HG03469 (cell line): Measurements from ENCODE around the gene PEPD.
"Not testable (repeated sequence)": the region's sequence is repeated elsewhere in the genome, so short reads cannot be mapped to it uniquely, and the experiment has no call there.

Experiments
- ATAC-seq: cut with Tn5 transposase; IDR thresholded peaks from one replicate; pipeline ENCODE4 v1.9.1; 2021; ENCODE audit warnings: mild to moderate bottlenecking, moderate library complexity, moderate number of reproducible peaks; ENCODE audit not compliant: unreplicated experiment

The PEPD gene

DNA sequence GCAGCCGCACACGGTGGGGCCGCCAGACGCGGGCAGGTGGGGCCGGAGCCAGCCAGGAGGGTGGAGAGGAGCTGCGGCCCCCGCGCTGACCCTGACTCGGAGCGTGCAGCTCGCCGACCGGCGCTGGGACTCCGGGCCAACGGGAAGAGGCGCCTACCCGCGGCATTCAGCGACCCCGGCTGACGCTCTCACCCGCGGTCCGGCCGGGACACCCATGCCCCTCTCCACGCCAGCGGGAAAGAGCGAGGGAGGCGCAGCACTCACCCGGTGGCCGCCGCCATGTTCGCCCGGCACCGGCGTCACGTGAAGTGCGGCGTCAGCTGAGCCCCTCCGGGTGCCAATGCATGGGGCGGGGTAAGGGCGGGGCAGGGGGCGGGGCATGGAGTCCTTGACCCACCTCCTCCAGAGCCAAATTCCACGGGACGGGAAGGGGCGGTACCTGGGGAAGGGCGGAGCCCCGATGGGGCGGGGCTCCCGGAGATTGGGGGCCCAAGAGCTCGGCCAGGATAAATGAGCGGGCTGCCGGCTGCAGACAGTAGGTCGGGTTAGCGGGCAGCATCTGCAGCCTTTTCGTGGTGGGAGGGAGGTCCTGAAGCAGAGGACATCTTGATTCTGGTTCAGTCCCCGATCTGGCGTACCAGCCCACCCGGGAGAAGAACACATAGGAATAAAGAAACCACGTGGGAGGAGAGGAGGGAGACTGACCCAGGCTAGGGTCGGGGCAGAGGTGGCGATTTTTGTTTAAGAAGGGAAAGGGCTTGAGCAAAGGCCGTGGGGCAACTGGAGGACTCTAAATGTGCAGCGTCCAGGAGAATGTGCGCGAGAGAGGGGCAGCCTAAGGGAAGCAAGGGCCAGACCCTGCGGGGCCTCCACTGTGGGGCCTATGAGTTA is at the start of gene PEPD:
TSS of gene PEPD (minus strand) at position 312 of the 891 bp plus-strand sequence. CDS start at position 281, 31 bp downstream.
- peak; percentile 85 for ATAC-seq

DNA sequence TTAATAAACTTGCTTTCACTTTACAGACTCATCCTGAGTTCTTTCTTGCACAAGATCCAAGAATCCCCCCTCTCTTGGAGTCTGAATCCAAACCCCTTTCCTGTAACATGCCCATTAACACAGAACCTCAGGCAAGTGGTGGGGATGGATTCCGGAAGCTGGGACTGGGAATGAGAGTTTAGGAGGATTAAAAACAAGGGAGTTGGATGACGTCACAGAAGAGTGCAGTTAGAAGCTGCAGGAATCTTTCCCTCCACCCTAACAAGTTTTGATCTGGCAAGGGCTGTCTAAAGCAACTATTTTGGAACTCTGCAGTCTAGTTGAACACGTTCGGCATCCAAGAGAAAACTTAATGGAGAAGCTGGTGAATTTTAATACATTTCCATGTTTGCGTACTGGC is 48.2 kb upstream of the PEPD start:
- ATAC-seq, result no peak

DNA sequence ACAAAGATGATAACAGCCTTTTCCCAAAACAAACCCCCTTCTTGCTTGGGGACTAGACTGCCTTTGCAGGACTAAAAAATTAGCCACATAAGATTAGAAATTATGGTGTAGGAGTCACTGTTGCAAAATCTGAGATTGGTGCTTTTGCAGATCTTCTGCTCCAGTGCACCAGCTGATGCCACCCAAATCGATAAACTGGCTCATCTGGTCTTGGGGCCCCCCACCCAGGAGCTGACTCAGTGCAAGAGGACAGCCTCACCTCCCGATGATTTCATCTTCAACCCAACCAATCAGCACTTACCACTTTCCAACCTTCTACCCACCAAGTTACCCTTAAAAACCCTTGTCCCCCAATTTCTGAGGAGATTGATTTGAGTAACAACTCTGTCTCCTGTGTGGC is 47.1 kb upstream of the PEPD start:
- ATAC-seq, result no peak

DNA sequence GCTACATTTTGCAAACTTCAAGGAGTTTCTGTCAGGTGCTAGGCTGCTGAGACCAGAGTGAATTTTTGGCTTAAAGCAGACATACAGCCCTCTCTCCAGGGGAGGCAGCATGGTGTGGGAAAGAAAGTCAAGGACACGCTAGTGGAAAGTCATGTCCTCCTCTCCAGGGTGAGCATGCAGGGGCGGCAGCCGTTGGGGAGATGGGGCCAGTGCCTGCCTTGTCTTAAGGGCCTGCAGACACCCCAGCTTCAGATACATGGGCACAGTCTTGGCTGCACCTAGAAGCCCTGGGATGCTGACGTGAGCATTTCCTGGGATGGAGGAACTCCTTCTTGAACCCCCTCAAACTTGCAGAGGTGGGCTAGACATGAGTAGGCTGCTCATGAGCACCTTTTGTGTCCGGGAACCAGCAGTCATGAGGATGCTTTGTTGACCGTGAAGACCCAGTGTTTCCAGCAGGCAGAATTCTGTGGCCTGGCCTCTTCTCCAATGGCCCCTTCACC is 43.3 kb upstream of the PEPD start:
- no peak for ATAC-seq

DNA sequence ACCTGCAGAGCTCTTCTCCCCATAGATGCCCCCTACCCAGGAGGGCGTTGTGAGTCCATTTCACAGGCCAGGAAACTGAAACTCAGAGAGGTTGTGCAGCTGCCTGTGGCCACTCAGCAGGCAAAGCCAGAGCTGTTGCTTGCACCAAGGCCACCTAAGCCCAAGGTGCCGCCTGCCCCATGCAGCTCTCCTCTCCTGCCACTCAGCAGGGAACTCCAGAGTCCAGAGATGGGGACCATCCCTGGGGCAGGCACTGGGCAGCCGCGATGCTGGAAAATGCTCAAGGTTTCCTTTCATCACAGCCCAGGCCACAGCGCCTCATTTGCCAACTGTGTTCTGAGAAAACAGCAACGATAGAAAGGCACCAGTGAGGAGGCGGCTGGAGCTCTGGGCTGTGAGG is 41.0 kb upstream of the PEPD start:
- ATAC-seq, result no peak

DNA sequence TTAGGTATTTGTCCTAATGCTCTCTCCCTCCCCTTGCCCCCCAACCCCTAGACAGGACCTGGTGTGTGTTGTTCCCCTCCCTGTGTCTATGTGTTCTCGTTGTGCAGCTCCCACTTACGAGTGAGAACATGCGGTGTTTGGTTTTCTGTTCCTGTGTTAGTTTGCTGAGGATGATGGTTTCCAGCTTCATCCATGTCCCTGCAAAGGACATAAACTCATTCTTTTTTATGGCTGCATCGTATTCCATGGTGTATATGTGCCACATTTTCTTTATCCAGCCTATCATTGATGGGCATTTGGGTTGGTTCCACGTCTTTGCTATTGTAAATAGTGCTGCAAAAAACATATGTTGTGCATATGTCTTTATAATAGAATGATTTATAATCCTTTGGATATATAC is 40.1 kb upstream of the PEPD start:
- not testable (repeated sequence) for ATAC-seq

DNA sequence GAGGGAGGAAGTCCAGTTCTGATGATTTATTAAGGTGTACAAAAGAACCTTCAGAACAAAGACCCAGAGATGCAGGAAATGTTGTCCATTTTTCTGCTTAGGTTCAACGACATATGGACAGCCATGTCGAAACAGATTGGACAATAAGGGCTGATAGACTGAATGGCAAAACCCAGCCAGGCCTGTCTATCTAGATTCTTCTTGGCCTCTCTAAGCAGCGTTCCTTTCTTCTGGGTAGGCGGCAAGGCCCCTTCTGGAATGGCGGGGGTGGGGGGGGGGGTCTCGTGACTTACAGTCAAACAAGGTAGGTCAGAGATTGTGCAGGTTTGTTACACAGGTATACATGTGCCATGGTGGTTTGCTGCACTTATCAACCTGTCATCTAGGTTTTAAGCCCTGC is 39.7 kb upstream of the PEPD start:
- ATAC-seq, result no peak

DNA sequence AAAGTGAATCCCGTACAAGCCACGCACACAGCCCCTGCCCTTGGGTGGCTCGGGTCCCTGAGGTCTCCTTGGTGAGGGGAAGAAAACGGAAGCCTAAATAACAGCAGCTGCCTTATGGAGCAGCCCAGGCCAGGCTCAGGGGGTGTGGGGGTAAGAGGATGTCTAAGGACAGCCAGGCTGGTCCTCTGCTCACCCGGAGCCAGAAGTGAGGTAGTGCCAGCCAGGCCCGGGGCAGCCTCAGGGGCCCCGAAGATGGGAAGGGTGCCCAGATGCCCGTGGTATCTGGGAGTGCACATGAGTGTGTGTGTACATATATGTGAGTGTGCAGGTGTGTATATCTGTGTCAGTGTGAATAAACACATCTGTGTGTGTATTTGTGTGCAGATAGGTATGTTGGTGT is 38.4 kb upstream of the PEPD start:
- no peak for ATAC-seq

DNA sequence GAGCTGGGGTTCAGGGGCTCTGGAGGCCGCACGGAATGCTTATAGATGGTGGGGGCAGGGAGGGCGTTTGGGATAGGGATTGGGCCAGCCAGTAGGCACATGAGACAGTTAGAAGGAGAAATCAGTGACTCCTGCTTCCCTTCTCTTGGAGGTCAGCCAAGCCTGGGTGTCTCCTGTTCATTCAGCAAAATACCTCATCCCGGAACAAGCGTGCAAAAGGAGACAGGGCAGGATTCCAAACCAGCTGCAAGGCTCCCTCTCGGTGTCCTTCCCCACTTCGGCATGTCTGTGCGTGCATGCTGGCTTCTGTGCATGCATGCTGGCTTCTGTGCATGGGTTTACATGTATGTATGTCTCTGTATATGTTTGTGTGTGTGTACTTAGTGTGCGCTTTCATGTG is 37.3 kb upstream of the PEPD start:
- ATAC-seq, result no peak

DNA sequence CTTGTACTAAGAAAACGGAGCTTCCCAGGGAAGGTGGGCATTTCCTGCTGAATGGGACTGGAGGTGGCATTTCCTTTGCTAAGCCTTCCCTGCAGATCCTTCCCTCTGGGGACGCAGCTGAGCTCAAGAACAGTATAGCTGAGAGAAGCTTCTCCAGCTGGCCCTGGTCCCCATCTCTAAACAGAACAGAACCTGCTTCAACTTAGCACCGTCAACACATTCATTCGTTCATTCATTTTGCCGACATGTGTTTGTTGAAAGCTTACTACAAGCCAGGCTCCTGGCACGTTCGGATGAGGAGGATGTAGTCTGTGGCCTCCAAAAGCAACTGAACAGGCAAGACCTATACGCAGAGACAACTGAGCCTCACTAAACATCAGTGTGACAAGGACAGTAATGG is 36.6 kb upstream of the PEPD start:
- no peak for ATAC-seq

DNA sequence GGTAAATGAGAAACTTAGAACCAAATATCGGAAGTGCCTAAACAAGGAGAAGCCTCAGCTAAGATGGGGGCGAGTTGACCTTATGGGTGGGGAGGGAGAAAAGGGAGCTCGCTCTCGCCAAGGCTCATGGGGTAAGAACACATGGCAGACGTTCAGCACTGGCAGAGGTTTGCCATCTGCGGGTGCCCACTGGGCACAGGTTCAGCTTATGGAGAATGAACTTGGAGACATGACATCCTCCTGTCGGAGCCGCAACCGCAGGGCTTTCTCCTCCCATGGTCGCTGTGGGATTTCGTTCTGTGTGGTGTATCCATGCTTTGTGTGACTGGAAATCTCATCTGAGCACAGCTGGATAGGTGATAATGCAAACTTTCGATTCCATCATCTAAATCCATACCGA is 36.1 kb upstream of the PEPD start:
- ATAC-seq, result no peak

DNA sequence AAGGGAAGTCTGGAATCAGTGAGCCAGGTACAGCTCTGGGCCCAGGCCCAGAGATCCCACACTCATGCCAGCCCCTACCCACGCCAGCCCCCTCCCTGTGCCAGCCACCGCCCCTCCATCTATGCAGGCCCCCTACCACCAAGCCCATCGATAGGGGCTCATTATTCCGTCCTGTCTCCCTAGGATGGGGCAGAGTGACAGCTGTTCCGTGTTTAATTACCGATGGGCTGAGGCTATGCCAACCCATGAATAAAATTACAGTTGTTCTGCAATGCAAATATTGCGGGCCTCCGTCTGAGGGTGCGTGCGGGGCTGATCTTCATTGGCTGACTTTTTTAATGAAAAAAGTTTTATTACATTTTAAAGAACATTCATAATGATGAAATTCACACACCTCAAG is 35.6 kb upstream of the PEPD start:
- ATAC-seq, result no peak

DNA sequence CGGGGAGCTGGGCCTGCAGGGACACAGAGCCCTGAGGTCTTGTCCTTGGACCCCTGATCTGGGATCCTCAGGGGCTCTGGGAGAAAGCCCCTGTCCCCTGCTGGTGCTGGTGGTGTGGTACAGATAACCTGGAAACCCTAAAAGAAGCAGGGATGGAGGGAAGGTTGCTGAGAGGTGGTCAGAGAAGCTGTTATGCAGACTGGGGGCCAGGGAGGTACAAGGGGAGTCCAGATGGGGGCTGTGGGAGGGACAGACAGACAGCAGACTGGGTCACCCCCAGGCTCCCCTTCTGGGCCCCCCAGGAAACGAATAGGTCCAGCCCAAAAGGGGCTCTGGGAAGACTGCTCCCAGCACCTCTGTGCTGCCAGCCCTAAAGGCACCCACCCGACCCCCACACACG is 34.7 kb upstream of the PEPD start:
- no peak for ATAC-seq

DNA sequence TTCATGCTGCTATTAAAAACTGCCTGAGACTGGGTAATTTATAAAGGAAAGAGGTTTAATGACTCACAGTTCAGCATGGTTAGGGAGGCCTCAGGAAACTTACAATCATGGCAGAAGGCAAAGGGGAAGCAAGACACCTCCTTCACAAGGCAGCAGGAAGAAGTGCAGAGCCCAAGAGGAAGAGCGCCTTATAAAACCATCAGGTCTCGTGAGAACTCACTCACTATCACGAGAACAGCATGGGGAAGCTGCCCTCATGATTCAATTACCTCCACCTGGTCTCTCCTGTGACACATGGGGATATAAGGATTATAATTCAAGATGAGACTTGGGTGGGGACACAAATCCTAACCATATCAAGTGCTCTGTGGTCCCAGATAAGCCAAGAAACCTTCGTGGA is 34.1 kb upstream of the PEPD start:
- not testable (repeated sequence) for ATAC-seq

DNA sequence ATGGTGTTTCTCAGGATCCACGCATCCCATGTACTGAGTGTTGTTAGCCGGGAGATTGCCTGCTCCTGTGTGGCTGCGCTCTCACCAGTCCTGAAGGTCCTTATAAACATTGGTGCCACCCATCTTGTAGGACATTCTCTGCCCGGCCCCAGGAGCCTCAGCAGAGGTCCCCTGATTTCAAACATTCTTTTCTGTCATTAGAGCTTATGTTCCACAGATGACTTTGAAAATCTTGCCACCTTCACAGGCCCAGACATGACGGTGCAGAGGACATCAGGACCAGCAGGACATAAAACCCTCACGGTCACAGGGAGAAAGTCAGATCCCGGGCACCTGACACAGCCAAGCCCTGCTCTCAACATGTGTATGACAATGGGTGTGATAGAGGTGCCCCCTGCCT is 33.2 kb upstream of the PEPD start:
- ATAC-seq, result no peak

DNA sequence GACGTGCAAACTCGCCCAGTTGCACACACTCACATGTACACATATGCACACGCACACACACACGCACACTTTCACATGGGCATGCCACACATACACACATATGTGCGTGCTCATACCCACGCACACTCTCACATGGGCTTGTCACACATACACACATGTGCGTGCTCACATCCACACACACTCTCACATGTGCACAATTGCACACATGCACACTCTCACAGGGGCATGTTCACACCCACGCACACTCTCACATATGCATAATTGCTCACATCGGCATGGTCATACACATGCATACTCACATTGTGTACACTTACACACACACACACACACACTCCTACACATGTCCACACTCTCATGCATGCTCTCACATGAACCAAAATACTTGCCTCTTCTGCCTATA is 32.8 kb upstream of the PEPD start:
- ATAC-seq, result no peak

DNA sequence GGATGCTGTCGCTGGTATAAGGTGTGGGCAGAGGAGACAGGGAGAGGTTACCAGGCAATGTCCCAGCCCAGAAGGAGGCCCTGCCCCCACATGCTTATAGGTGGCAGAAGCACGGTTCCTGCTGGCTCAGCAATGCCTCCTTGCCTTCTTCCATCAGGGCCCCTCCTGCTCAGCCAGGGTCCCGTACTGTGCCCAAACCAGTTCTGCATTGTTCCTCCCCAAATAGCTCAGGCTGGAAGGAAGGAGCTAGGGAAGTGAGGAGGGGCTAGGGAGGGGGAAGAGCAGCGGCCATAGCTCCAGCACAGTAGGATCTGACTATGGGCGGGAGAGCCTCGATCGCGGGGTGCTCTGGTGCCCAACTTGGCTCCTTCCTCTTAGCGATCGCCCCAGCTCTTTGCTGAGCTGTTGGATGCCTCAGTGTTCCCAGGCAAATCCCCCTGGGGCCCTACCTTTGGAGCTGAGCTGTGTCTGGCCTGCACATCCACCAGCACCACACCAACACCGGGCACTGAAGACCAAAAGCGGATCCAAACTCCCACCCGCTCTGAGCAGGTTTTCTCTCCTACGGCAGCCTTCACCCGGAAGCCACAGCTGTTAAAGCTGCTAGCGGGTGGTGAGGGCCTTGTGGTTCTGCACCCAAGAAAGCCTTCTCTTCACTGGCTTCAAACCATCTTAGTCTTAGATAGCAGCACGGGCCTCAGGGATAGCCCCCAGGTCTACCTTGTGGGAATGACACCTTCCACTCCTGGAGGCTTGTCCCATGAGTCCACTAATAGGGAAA is 32.1 kb upstream of the PEPD start:
- no peak for ATAC-seq

DNA sequence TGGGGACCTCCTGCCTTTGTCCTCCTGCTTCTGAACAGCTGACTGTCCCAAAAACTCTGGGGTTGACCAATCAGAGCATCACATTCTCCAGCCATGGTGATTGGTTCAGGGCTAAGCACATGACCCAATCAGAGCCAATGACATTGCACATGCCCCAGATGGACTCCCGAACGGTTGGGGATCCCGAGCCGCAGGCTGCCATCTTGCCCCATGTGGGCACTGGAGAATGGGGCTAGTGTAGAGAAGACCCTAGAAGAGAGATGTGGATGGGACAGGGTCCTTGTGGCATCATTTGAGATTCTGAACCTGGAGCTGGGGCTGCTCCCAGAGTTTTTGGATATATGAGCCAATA is 31.3 kb upstream of the PEPD start:
- no peak for ATAC-seq

DNA sequence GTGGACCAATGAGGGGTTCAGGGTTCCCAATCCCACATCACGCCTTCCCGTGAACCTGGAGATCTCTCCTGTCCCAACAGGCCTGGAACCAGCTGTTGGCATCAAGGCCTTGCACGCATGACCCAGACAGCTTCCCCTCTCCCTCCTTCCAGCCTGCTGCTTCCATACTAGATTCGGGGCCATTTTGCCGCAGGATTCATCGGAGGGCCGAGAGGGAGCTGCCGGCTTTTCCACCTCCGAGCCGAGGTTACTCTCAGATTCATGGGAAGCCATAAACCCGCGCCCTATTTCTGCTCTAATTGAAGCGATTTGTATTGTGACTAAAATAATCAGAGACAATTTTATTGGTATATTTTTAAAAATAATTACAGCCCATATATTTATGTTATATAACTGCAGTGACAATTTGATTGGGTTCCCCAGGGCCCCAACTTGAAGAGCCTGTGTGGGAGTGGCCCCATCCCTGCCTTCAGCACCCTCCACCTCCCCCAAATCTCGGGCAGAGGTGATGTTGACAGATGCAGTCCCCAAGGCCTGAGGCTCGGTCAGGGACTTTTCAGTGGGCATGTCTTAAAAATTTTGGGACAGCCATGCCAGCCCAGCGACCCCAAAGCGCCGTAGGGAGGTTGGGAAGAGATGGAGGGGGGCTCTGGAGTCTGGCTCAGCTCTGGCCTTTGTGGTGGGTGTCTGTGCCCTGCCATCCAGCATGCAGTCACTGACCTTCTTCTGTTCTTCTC is 30.8 kb upstream of the PEPD start:
- ATAC-seq, result no peak

DNA sequence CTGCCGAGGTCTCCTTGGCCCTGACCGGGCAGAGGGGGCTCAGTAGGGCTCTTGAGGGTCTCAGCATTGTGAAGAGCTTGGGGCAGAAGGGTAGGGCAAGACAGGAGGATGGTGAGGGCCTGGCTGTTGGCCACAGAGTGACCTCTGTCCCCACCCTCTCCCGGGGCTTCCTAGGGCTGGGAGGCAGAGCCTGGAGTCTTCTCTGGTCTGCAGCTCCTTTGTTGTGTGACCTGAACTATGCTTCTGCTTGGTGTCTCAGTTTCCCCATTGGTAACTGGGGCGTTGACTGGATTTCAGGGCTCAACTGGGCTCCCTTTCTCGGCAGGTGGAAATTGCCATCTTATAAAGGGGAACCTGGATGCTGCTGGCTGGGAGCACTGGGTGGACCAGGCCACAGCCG is 30.1 kb upstream of the PEPD start:
- no peak for ATAC-seq

DNA sequence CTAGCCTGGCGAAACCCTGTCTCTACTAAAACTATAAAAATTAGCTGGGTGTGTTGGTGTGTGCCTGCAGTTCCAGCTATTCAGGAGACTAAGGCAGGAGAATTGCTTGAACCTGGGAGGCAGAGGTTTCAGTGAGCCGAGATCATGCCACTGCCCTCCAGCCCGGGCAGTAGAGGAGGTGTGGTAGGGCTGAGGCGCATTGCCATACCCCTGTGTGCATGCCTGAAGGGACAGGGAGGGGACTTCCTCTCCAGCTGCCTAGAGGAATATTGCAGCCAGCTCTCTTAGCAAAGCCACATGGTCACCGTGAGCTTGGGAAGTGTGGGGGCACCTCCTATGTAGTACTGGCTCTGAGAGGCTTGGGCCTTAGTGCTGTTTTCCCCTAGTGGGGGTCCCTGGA is 29.2 kb upstream of the PEPD start:
- no peak for ATAC-seq
